EL (cell line): ENCODE data around the gene SPRYD3.
A peak's percentile ranks its signal among the peaks of the same experiment; 100 is the strongest.
"Not testable (repeated sequence)": the region's sequence is repeated elsewhere in the genome, so short reads cannot be mapped to it uniquely, and the experiment has no call there.

ENCODE experiments used
- DNase-seq: peaks from one replicate; pipeline ENCODE4 v3.0.0-alpha.2; 2016

Gene SPRYD3

GRCh38 chr12:53049571-53050318 is 29.4 kb downstream of the SPRYD3 start, which contains the start of gene TNS2:
Gene TNS2 (plus strand): TSS chr12:53050065. CDS start chr12:53050186, 121 bp downstream.
- DNase-seq = peak; percentile 76

GRCh38 chr12:53048780-53049401 is 30.3 kb downstream of the SPRYD3 start:
- DNase-seq = peak; percentile 76

GRCh38 chr12:53048033-53048779 is 31.0 kb downstream of the SPRYD3 start:
- peak; percentile 47 for DNase-seq

GRCh38 chr12:53047221-53048032 is 31.8 kb downstream of the SPRYD3 start:
- peak; percentile 77 for DNase-seq

GRCh38 chr12:53046655-53047220 is 32.5 kb downstream of the SPRYD3 start:
- DNase-seq = peak; percentile 92

GRCh38 chr12:53045696-53046045 is 33.5 kb downstream of the SPRYD3 start:
- no peak for DNase-seq

- no peak for DNase-seq
Observed at GRCh38 chr12:53044896-53045695, 34.1 kb downstream of the SPRYD3 start.

- DNase-seq = no peak
Observed at GRCh38 chr12:53044052-53044581, 35.1 kb downstream of the SPRYD3 start.

- DNase-seq = no peak
Observed at GRCh38 chr12:53042607-53043454, 36.4 kb downstream of the SPRYD3 start.

GRCh38 chr12:53039851-53040250 is 39.3 kb downstream of the SPRYD3 start:
- DNase-seq = no peak

- DNase-seq = no peak
Observed at GRCh38 chr12:53036802-53037201, 42.4 kb downstream of the SPRYD3 start.

GRCh38 chr12:53034459-53034858 is 44.7 kb downstream of the SPRYD3 start:
- no peak for DNase-seq

GRCh38 chr12:53033832-53034231 is 45.4 kb downstream of the SPRYD3 start:
- not testable (repeated sequence) for DNase-seq

GRCh38 chr12:53031616-53032015 is 47.6 kb downstream of the SPRYD3 start:
- no peak for DNase-seq

GRCh38 chr12:53027014-53027413 is 52.2 kb downstream of the SPRYD3 start:
- DNase-seq = not testable (repeated sequence)

- DNase-seq = no peak
Observed at GRCh38 chr12:53025250-53025649, 53.9 kb downstream of the SPRYD3 start.

- DNase-seq = no peak
Observed at GRCh38 chr12:53014709-53015108, 64.5 kb downstream of the SPRYD3 start.
